K562 (cell line): ENCODE results near the gene CYP4F12. TPM values are rescaled to one million over a fixed set of nuclear protein-coding genes. Genes with fewer than 3 reads are reported as not detected.
A peak's percentile ranks its signal among the peaks of the same experiment; 100 is the strongest.

Source experiments
- CHD7 ChIP-seq: fragments of 200-600 bp; sonication (generic); IDR thresholded peaks from one replicate; pipeline ENCODE4 v1.6.1; 2012; ENCODE audit warnings: mild to moderate bottlenecking, low read depth, low read length, inconsistent platforms
- ELF1 ChIP-seq: fragments of 200-800 bp; sonication (Bioruptor generic); IDR thresholded peaks from 2 replicates; pipeline ENCODE4 v1.6.1; 2016; ENCODE audit warnings: missing genetic modification characterization, missing compliant biosample characterization
- ETV5 ChIP-seq: sonication (generic); formaldehyde crosslinking; IDR thresholded peaks from 2 replicates; pipeline ENCODE4 v1.4.0; 2020; ENCODE audit warnings: low read depth, mild to moderate bottlenecking, missing genetic modification reagents
- NONO ChIP-seq, 2 experiments: fragments of 200-400 bp in 1 of 2; fragments of 450-650 bp in 1 of 2; formaldehyde crosslinking in 1 of 2; IDR thresholded peaks; 2 replicates each; pipeline ENCODE4 v1.6.1; 2017; ENCODE audit warnings: low read depth in 2 of 2, mild to moderate bottlenecking in 2 of 2, moderate library complexity in 2 of 2, low read length in 1 of 2
- RBFOX2 ChIP-seq: fragments of 200-400 bp; formaldehyde crosslinking; IDR thresholded peaks from 2 replicates; pipeline ENCODE4 v1.6.1; 2017; ENCODE audit warnings: low read depth, mild to moderate bottlenecking, low read length, moderate library complexity
- ZNF79 ChIP-seq: fragments of 250-450 bp; sonication (Bioruptor Pico); IDR thresholded peaks from 2 replicates; pipeline ENCODE4 v1.4.0; 2020; ENCODE audit warnings: low read depth, mild to moderate bottlenecking, moderate library complexity
- polyA plus RNA-seq, 8 experiments: library from polyadenylated mRNA; depleted of rRNA in 4 of 8; stranded (reverse) in 5 of 8; unstranded in 3 of 8; fragments of >200 nt; fragmentation: Nextera tagmentation in 2 of 8; fragmentation: Illumina TruSeq in 1 of 8; extraction: Ambion mirVana in 2 of 8; extraction: Trizol in 1 of 8; gene quantifications; 2 replicates each; pipeline versions ENCODE4 v1.2.1 to v1.2.3, GENCODE V29; 2011 to 2014; ENCODE audit warnings: inconsistent platforms in 1 of 8, missing spikeins in 1 of 8
- total RNA-seq, 7 experiments: library from RNA; depleted of rRNA in 6 of 7; stranded (reverse); fragments of >200 nt in 6 of 7; fragmentation: Illumina TruSeq in 2 of 7; extraction: Trizol in 2 of 7; gene quantifications; 2 replicates each; pipeline versions ENCODE4 v1.2.1 to v1.2.3, GENCODE V29; 2011 to 2021; ENCODE audit warnings: low replicate concordance in 1 of 7
- TF ChIP-seq, protein P1 (sequence below): IDR thresholded peaks from 3 replicates; pipeline ENCODE4 v1.6.1; 2011; ENCODE audit warnings: borderline replicate concordance, mild to moderate bottlenecking, moderate library complexity; ENCODE audit not compliant: insufficient read length; ENCODE audit errors: extremely low read depth
- TF ChIP-seq, protein P2 (sequence below): fragments of 450-650 bp; formaldehyde crosslinking; IDR thresholded peaks from 2 replicates; pipeline ENCODE4 v1.4.0; 2022; ENCODE audit warnings: mild to moderate bottlenecking, moderate library complexity

CYP4F12 gene
- total and polyA plus RNA-seq, 9 of the 15 experiments (the other 6 are each of a cell fraction or from before 2014, with no cell fraction given): not detected

GRCh38 chr19:15696654-15697194 lies 23.8 kb downstream of the CYP4F12 start (continued):
- TF ChIP-seq CHD7 (no peak), ZNF79 (CRISPR knock-in tag) (no peak), ELF1 (0 out of 2 replicates have a peak, but pooled peaks have one; percentile 37), ETV5 (CRISPR knock-in tag) (no peak), NONO (IDR thresholded peaks at IDR 0.05; ENCODE audit: low read depth in 2 of 2, low read length in 1 of 2) (no peak), RBFOX2 (peak; percentile 40; the same call in 1 of the 2 replicates)
- TF ChIP-seq, protein P1, sequence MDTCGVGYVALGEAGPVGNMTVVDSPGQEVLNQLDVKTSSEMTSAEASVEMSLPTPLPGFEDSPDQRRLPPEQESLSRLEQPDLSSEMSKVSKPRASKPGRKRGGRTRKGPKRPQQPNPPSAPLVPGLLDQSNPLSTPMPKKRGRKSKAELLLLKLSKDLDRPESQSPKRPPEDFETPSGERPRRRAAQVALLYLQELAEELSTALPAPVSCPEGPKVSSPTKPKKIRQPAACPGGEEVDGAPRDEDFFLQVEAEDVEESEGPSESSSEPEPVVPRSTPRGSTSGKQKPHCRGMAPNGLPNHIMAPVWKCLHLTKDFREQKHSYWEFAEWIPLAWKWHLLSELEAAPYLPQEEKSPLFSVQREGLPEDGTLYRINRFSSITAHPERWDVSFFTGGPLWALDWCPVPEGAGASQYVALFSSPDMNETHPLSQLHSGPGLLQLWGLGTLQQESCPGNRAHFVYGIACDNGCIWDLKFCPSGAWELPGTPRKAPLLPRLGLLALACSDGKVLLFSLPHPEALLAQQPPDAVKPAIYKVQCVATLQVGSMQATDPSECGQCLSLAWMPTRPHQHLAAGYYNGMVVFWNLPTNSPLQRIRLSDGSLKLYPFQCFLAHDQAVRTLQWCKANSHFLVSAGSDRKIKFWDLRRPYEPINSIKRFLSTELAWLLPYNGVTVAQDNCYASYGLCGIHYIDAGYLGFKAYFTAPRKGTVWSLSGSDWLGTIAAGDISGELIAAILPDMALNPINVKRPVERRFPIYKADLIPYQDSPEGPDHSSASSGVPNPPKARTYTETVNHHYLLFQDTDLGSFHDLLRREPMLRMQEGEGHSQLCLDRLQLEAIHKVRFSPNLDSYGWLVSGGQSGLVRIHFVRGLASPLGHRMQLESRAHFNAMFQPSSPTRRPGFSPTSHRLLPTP: no peak
- TF ChIP-seq, protein P2, sequence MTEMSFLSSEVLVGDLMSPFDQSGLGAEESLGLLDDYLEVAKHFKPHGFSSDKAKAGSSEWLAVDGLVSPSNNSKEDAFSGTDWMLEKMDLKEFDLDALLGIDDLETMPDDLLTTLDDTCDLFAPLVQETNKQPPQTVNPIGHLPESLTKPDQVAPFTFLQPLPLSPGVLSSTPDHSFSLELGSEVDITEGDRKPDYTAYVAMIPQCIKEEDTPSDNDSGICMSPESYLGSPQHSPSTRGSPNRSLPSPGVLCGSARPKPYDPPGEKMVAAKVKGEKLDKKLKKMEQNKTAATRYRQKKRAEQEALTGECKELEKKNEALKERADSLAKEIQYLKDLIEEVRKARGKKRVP (CRISPR knock-in tag): no peak
